GM18505 (cell line): ENCODE measurements around the gene CHMP4B.
"Not testable (repeated sequence)": the region's sequence is repeated elsewhere in the genome, so short reads cannot be mapped to it uniquely, and the experiment has no call there.

Source experiments
- ATAC-seq: cut with Tn5 transposase; IDR thresholded peaks from one replicate; pipeline ENCODE4 v1.9.1; 2021; ENCODE audit not compliant: unreplicated experiment
- POLR2A ChIP-seq: IDR thresholded peaks from 4 replicates; pipeline ENCODE4 v1.6.1; 2011; ENCODE audit warnings: borderline replicate concordance; ENCODE audit not compliant: insufficient read depth, insufficient read length; ENCODE audit errors: extremely low read depth

The CHMP4B gene

GRCh38 chr20:33783818-33784217, 27.3 kb upstream of the CHMP4B start:
- no peak for TF ChIP-seq POLR2A
- no peak for ATAC-seq

- ATAC-seq = no peak
- no peak for TF ChIP-seq POLR2A
Observed at GRCh38 chr20:33784225-33784624, 26.9 kb upstream of the CHMP4B start.

GRCh38 chr20:33785503-33785902, 25.6 kb upstream of the CHMP4B start:
- ATAC-seq = no peak
- no peak for TF ChIP-seq POLR2A

GRCh38 chr20:33787253-33787891, 23.8 kb upstream of the CHMP4B start:
- no peak for ATAC-seq
- TF ChIP-seq POLR2A = no peak

GRCh38 chr20:33788351-33789049, 22.6 kb upstream of the CHMP4B start:
- no peak for ATAC-seq
- TF ChIP-seq POLR2A = no peak

- no peak for TF ChIP-seq POLR2A
- no peak for ATAC-seq
Observed at GRCh38 chr20:33789109-33789857, 21.9 kb upstream of the CHMP4B start.

- no peak for TF ChIP-seq POLR2A
- no peak for ATAC-seq
Observed at GRCh38 chr20:33789858-33790182, 21.3 kb upstream of the CHMP4B start.

GRCh38 chr20:33790566-33790965, 20.6 kb upstream of the CHMP4B start:
- ATAC-seq = no peak
- TF ChIP-seq POLR2A = no peak

- no peak for ATAC-seq
- no peak for TF ChIP-seq POLR2A
Observed at GRCh38 chr20:33791021-33791420, 20.1 kb upstream of the CHMP4B start.

GRCh38 chr20:33791540-33791939, 19.6 kb upstream of the CHMP4B start:
- TF ChIP-seq POLR2A = no peak
- no peak for ATAC-seq

- TF ChIP-seq POLR2A = no peak
- ATAC-seq = no peak
Observed at GRCh38 chr20:33791959-33792597, 19.1 kb upstream of the CHMP4B start.

- ATAC-seq = not testable (repeated sequence)
Observed at GRCh38 chr20:33792598-33792989, 18.6 kb upstream of the CHMP4B start.

- no peak for ATAC-seq
- no peak for TF ChIP-seq POLR2A
Observed at GRCh38 chr20:33793011-33793931, 17.9 kb upstream of the CHMP4B start.

GRCh38 chr20:33796263-33796906, 14.8 kb upstream of the CHMP4B start:
- ATAC-seq = no peak
- TF ChIP-seq POLR2A = no peak
